Stimulated activated CD8-positive, alpha-beta memory T cell treated with anti-CD3 and anti-CD28 coated beads, Interleukin-2, amount 100 ng/mL, for 1 hour (primary cell): ENCODE results near the gene BRAF.
A peak's percentile ranks its signal among the peaks of the same experiment; 100 is the strongest.
"Not testable (repeated sequence)": the region's sequence is repeated elsewhere in the genome, so short reads cannot be mapped to it uniquely, and the experiment has no call there.

Source experiments
- DNase-seq, 2 donors: peaks; one replicate each; pipeline ENCODE4 v3.0.0-alpha.2; 2020; ENCODE audit warnings: low read depth in 2 of 2

Gene BRAF

DNA sequence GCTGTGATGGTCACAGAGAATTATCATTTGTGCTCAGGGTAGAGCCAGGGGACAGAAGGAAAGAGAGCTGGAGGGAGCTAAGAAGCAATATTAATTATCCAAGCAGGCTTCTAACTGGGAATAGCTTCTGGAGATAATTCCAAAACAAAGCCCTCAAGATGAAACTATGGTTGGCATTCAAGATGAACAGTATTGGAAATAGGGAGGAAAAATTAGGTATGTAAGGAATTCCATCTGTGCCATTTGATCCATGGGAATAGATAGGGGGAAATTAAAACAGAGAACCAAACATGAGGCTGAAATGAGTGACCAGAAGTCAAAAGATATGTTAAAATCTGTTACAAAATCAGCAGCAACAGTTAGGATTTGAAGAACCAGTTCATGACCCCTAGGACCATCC lies 152.9 kb downstream of the BRAF start:
- DNase-seq: no peak

DNA sequence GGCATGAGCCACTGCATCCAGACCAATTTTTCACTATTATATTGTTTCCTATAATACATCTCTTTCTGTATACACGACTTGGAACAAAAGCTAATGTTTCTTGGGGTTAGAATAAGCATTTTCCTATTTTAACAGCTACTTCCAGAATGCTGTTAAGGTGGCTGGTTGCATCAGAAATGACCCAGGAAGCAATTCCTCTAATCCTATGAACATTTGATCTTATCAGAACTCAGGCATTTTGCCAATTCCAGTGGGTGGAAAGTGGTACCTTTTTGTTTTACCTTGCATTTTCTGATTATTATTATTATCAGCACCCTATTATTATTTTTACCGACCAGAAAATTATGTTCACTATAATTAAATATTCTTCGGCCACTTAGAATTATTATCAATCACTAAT lies 154.9 kb downstream of the BRAF start:
- DNase-seq: no peak

DNA sequence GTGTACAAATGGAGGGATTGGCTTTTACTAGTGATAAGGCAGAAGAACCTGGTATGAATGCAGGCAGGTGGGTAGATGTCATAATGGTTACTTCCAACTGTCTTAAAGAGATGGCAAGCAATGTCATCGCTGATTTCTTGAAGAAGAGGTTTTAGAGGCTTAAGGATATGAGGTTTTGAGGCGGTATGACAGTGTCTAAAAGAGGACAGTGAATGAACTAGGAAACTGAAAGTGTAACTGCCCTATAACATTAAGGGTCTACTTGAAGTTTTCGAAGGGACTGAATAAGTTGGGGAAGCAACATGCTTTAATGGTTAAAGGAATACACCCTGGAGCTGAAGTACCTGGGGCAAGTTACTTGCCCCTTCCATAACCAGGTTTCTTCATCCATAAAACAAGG lies 157.3 kb downstream of the BRAF start:
- DNase-seq: no peak

DNA sequence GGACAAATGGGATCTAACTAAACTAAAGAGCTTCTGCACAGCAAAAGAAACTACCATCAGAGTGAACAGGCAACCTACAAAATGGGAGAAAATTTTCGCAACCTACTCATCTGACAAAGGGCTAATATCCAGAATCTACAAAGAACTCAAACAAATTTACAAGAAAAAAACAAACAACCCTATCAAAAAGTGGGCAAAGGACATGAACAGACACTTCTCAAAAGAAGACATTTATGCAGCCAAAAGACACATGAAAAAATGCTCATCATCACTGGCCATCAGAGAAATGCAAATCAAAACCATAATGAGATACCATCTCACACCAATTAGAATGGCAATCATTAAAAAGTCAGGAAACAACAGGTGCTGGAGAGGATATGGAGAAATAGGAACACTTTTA lies 159.3 kb downstream of the BRAF start:
- not testable (repeated sequence) for DNase-seq

DNA sequence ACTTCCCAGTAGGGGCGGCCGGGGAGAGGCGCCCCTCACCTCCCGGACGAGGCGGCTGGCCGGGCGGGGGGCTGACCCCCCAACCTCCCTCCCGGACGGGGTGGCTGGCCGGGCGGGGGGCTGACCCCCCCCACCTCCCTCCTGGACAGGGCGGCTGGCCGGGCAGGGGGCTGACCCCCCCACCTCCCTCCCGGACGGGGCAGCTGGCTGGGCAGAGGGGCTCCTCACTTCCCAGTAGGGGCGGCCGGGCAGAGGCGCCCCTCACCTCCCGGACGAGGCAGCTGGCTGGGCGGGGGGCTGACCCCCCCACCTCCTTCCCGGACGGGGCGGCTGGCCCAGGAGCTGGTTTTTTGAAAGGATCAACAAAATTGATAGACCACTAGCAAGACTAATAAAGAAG lies 161.6 kb downstream of the BRAF start:
- not testable (repeated sequence) for DNase-seq

DNA sequence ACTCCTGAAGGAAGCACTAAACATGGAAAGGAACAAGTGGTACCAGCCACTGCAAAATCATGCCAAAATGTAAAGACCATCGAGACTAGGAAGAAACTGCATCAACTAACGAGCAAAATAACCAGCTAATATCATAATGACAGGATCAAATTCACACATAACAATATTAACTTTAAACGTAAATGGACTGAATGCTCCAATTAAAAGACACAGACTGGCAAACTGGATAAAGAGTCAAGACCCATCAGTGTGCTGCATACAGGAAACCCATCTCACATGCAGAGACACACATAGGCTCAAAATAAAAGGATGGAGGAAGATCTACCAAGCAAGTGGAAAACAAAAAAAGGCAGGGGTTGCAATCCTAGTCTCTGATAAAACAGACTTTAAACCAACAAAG lies 163.4 kb downstream of the BRAF start:
- DNase-seq: not testable (repeated sequence)

DNA sequence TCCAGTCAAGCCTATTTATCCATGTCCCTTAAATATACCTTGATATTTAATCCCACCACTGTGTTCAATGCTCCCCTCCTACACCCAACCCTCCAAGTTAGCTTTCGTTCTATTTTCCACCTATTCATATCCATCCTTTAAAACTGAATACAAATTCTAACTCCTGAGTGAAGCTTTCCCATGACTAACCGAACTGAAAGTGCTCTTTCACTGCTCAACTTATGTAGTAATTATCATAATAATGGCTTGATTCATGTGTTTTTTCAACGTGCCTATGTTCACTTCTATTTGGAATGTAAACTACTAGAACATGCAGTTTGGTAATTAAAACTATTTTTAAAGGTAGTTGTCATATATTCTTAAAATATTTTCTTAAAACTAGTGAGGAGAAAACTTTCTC lies 170.2 kb downstream of the BRAF start:
- no peak for DNase-seq

DNA sequence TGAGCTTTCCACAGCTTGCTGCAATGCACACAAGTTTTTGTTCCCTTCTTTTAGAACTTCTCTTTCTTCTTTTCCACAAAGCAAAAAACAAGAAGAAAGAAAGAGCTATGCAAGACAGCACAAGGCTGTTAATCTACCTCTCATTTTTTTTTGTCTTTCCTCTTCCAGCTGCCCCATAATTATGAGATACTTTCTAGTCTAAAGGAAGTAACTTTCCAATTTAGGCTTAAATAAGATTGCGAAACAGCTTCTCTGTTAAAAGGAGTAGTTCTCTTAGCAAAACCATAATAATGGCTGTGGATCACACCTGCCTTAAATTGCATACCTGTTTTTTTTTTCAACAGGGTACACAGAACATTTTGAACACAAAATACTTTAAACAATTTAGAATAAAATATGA lies 172.2 kb downstream of the BRAF start:
- no peak for DNase-seq

DNA sequence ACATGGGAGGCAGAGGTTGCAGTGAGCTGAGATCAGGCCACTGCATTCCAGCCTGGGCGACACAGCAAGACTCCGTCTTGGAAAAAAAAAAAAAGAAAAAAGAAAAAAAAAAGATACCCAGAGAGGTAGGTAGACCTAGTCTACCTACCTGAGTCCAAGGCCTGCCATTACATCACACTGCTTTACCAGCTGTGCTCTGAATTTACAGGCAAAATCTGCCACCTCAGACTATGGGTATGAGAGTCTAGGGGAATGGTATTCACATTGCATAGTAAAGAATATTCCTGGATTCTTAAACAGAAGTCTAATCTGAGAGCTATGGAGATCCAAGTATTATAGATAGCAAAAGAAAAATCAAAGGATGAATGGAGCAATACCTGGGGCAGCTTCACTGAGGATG lies 178.0 kb downstream of the BRAF start:
- no peak for DNase-seq

DNA sequence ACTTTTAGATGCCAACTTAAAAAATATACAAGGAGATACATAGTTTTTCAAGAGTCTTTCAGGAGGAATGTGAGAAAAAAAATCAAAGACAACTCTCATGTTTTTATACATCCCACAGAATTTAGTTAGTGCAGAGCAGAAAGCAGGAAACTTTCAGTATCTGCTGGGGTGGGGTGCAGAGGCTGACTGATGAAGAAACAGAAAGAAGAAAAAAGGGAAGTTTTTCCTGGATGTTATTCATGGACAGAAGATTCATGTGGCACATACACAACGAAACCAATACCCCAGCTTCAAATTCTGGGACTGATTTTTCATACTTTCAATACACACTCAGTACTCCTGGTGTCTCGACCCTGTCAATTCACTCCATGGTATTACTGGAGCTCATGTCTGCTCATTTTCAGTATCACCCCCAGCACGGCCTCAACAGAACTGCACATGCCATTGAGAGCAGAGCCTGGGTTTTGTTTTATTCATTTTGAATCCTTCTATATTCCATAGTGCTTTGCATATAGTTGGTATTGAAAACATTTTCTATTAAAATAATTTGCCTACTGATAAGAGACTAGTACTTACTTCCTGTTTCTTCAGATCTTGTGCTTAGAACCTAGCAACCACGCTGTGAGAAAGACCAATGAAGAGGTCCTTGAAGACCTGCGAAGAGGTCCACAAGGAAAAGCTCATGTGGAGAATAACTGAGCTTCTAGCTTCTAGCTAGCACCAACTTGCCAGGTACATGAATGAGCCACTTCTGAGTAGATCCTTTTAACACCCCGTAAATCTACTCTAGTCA lies 179.3 kb downstream of the BRAF start:
- no peak for DNase-seq

DNA sequence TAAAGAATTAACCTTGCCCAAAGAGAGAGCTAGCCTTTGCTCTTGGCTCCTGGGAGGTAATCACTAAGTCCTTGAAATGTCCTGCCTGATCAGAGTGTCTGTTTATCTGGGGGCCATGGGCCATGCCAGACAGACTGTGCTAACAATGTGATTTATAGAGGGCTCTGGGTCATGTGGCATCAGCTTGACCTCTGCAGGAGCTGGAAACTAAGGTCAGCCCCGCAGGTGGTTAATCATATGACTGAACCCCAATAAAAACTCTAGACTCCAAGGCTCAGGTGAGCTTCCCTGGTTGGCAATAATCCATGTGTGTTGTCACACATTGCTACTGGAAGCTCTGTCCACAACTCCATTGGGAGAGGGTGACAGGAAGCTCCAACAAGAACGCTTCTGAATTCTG lies 180.7 kb downstream of the BRAF start:
- DNase-seq: no peak

DNA sequence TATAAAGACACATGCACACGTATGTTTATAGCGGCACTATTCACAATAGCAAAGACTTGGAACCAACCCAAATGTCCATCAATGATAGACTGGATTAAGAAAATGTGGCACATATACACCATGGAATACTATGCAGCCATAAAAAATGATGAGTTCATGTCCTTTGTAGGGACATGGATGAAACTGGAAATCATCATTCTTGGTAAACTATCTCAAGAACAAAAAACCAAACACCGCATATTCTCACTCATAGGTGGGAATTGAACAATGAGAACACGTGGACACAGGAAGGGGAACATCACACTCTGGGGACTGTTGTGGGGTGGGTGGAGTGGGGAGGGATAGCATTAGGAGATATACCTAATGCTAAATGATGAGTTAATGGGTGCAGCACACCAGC lies 181.5 kb downstream of the BRAF start:
- DNase-seq: not testable (repeated sequence)

DNA sequence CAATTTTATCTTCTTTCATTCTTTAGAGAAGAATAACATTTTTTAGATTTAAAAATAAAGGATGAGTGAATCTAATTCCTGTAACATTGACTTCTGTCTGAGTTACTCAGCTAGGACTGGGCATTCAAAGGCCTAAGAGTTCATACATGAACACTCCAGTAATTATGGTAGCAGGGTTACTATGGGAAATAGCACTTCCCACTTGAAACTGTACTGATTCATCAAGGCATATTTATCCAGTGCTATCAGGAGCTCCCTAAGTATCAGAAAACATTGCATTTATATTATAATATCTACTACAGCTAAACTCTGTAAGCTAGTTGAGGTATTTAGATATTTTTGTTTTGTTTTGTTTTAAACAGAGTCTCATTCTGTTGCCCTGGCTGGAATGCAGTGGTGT lies 186.4 kb downstream of the BRAF start:
- no peak for DNase-seq

DNA sequence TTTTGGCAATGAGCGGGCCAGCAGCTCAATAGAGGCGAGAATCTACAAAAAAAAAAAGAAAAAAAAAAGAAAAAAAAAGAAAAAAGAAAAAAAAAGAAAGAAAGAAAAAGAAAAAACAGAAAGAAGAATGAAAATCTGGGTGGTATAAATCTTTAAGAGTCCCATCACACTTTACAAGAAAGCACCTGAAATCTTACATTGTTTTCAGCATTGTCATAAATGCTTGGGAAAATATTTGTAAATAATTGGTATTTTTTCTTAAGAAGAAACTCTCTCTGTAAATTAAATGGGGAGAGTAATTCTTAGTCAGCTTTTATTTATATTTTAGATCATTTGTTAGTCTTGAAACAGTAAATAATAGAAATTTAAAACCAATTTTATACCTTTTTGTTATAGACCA lies 190.0 kb downstream of the BRAF start:
- DNase-seq: no peak

DNA sequence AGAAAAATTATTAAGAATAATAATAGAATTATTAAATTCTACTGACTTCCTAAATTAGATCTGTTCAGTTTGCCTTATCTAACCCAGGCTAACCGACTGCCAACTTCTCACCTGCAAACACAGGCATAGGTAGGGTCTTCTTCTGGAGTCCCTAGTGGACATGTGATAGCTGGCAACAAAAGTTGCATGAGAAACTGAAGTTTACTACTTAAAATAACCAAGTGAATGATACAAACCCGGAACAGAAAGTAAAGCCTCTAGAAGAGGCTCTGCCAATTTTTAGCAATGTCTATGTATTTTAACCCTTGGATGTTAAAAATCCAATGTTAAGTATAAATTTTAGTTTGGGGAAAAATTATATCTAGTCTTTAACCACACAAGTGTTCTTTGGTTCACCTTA lies 190.6 kb downstream of the BRAF start:
- no peak for DNase-seq

DNA sequence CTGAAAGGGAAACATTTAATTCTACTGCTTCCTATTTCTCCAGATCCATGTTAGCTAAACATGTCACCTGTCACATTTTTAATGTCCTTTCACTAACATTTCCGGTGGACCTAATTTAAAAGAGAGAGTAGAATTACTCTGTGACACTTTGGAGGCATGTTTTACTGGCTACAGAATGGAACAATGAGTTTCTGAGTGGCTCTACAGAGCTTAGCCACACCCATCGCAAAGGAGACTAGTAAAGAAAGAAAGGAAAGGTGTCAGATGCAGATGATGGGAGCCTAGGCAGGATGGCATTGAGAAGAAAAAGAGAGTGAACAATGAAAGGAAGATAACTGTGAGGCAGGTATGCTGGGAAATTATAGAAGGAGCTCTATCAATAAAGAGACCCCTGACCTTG lies 192.3 kb downstream of the BRAF start:
- DNase-seq: no peak

DNA sequence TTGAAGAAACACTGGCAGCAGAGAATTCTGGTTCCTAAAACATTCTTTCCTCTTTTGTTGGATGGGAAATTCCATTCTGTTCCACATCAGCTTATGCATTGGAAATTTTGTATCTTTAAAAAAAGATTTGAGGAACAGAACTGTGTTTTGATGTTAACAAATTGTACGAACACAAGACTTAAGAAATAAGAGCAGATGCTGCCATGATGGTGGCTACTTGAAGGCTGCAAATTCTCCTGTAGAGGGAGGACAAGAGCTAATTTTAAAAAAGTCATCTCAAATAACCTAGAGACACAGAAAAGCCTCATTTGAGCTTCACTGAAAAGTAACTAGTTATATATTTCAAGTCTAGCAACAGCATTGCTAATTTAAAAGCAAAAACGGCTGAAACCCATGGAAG lies 198.4 kb downstream of the BRAF start:
- DNase-seq: no peak

DNA sequence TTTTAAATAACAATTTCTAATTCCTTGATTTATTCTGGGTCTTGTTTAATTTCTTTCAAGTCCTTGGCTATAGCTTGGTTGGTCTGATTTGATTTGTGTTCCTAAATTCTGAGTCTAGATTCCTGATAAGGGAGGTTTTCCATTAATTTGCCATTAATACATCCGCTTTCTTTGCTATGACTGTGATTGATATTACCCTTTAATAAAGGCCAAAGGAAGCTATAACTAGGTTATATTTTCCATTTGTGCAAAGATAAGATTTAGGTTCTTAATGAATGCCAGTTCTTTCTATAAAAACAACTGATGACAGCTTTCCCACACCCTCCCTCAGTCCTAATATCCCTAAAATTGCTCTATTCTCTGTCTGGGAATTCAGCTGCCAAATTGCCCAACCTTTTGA lies 200.0 kb downstream of the BRAF start:
- DNase-seq: no peak

DNA sequence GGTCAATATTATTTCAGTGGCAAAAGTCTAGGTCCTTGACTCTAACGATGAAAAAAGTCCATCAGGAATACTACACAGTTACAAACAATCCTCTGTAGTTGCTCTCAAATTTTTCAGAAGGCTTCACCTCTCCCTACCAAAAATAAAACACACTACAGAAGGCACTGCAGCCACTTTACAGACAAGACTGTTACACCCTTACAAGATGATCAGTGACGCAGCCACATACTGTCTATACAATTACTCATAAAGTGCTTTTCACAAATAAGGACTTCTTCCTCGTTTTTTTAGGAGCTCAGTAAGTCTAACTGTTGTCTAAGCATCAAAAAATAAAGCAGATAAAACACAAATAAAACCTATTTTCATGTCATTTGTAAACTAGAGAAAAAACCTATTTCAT lies 201.2 kb downstream of the BRAF start:
- DNase-seq: no peak

DNA sequence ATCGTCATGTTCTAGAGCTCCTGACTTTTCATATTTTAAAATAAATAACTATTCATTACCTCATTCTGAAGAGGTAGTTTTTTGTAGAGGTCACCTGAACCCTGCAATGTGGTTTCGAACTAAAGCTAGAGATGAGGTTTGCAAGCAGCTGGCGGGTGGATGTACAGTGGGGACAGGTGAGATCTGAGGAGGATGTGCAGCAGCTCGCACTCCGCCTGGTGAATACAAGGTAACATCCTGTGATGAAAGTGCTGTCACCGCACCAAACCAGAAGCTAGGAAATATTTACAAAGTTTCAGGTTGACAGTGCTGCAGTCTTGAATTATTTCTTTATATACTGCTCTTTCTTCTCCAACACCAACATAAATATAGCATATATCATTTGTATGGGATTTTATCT lies 201.7 kb downstream of the BRAF start:
- peak in 1 of 2 donors; percentile 9 for DNase-seq

DNA sequence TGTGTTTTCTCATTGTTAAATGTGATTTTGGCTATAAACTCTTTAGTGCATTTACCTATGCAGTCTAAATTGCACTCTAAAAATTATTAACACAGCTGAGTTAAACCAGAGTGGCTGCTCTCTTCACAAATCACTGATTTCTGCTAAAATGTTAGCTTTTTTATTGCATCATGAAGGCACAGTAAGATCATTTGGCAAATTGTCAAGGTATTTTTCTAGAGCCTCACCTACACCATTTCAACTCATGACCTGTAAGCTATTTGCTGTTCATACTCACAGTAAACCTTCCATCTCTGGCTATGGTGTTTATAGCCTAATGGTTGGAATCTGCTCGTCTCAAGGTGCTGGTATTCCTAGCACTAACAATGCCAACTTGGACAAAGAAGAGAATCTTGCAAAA lies 202.5 kb downstream of the BRAF start:
- DNase-seq: no peak

DNA sequence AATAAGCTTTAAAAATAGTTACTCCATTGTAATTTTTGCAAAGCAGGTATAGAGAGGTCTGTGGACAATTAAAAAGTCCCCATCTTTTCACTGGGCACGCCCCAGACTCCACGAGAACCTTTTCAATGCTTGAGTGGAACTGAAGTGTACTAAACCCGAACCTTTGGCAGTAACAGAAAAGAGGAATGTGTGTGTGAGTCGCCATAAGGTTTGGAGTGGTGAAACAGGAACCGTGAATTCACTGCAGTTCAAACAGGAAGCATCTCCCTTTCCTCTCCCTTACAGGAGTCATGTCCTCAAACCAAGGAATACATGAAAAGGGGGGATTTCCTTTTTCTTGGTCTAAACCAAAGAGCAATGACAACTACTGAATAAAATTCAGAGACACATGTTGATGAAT lies 205.0 kb downstream of the BRAF start:
- DNase-seq: no peak

DNA sequence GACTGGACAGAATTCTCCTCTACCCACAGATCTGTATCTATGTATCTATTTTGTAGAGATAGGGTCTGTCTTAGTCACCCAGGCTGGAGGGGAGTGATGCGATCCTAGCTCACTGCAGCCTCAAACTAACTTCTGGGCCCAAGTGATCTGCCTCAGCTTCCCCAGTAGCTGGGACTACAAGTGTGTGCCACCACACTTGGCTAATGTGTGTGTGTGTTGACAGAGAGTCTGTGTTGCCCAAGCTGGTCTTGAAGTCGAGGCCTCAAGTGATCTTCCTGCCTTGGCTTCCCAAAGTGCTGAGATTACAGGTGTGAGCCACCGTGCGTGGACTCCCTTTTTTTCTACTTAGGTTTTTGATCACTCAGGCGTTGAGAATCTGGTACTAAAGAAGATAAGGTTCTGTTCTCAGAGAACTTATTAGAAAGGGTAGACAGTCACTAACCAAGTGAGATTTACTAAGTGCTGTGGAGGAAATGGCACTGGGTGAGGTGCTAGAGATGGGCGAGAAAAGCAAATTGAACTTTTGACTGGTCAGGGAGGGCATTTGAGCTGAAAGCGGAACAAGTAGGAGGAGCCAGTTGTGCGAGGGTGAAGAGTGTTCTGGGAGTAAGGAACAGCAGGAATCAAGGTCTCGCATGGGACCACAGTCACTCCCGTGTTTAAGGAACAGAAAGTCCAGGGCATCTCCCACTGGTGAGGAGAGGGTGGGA lies 210.2 kb downstream of the BRAF start:
- no peak for DNase-seq

DNA sequence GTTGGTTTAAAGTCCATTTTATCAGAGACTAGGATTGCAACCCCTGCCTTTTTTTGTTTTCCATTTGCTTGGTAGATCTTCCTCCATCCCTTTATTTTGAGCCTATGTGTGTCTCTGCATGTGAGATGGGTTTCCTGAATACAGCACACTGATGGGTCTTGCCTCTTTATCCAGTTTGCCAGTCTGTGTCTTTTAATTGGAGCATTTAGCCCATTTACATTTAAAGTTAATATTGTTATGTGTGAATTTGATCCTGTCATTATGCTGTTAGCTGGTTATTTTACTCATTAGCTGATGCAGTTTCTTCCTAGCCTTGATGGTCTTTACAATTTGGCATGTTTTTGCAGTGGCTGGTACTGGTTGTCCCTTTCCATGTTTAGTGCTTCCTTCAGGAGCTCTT lies 212.3 kb downstream of the BRAF start:
- DNase-seq: not testable (repeated sequence)
